ENCODE measurements around the gene TSPYL4.

The TSPYL4 gene

GRCh38 chr6:116280161-116280932, 26.5 kb upstream of the TSPYL4 start:
- peak overlapping the region; percentile 90 for H3K27ac ChIP-seq (replicated peaks)
- no peaks in the 10 kb centered on the region for H3K27me3 ChIP-seq (ENCODE audit: insufficient read depth, poor library complexity, severe bottlenecking)
- TF ChIP-seq REST (IDR thresholded peaks at IDR 0.05; ENCODE audit: insufficient replicate concordance, low read depth) (no peak), POLR2AphosphoS5 (IDR thresholded peaks at IDR 0.05; ENCODE audit: low read depth) (no peak), CTCF (IDR thresholded peaks at IDR 0.05; ENCODE audit: insufficient read depth, low read length) (no peak), GABPA (IDR thresholded peaks at IDR 0.05; ENCODE audit: low read depth) (no peak), SPI1 (IDR thresholded peaks at IDR 0.05; ENCODE audit: borderline replicate concordance, low read depth) (no peak)
- H3K4me3 ChIP-seq (replicated peaks; ENCODE audit: insufficient read depth, low read length): peak overlapping the region; percentile 79
- no peak for DNase-seq (ENCODE audit: low read depth in 1 of 2, low spot score in 1 of 2)

GRCh38 chr6:116279232-116280160, 25.6 kb upstream of the TSPYL4 start, which contains the start of gene TSPYL1:
Gene TSPYL1, minus strand, starts transcription at chr6:116279930. Its CDS starts 100 bp downstream, at chr6:116279830.
- H3K27me3 ChIP-seq (ENCODE audit: insufficient read depth, poor library complexity, severe bottlenecking): no peaks in the 10 kb centered on the region

GRCh38 chr6:116278854-116279231, 25.0 kb upstream of the TSPYL4 start:
- Histone ChIP-seq H3K4me3 (replicated peaks; ENCODE audit: insufficient read depth, low read length) (peak overlapping the region; percentile 79), H3K27ac (replicated peaks) (peak overlapping the region; percentile 90), H3K27me3 (ENCODE audit: insufficient read depth, poor library complexity, severe bottlenecking) (no peaks in the 10 kb centered on the region)
- TF ChIP-seq CTCF (IDR thresholded peaks at IDR 0.05; ENCODE audit: insufficient read depth, low read length) (no peak), GABPA (IDR thresholded peaks at IDR 0.05; ENCODE audit: low read depth) (no peak), REST (IDR thresholded peaks at IDR 0.05; ENCODE audit: insufficient replicate concordance, low read depth) (no peak), POLR2AphosphoS5 (IDR thresholded peaks at IDR 0.05; ENCODE audit: low read depth) (no peak; the same call in 1 of the 2 replicates), SPI1 (IDR thresholded peaks at IDR 0.05; ENCODE audit: borderline replicate concordance, low read depth) (no peak)
- DNase-seq (ENCODE audit: low read depth in 1 of 2, low spot score in 1 of 2): no peak

More at GRCh38 chr6:116279232-116280160, 25.6 kb upstream of the TSPYL4 start, which contains the start of gene TSPYL1:
- Histone ChIP-seq H3K4me3 (replicated peaks; ENCODE audit: insufficient read depth, low read length) (peak within 1 kb of the TSS; percentile 79), H3K27ac (replicated peaks) (peak within 1 kb of the TSS; percentile 90)
- peak; percentile 84 for TF ChIP-seq POLR2AphosphoS5 (IDR thresholded peaks at IDR 0.05; ENCODE audit: low read depth)
- TF ChIP-seq SPI1 (IDR thresholded peaks at IDR 0.05; ENCODE audit: borderline replicate concordance, low read depth): no peak
- TF ChIP-seq REST (IDR thresholded peaks at IDR 0.05; ENCODE audit: insufficient replicate concordance, low read depth): peak; percentile 42
- peak; percentile 81 to 96 for DNase-seq (ENCODE audit: low read depth in 1 of 2, low spot score in 1 of 2)

All from HL-60 (cell line).